Stimulated activated CD8-positive, alpha-beta memory T cell treated with anti-CD3 and anti-CD28 coated beads, Interleukin-2, amount 100 ng/mL, for 48 hours (primary cell): ENCODE data around the gene PRDM11.

Experiments used
- DNase-seq, 2 donors: peaks; one replicate each; pipeline ENCODE4 v3.0.0-alpha.2; 2020; ENCODE audit warnings: low read depth in 2 of 2

PRDM11 gene

GRCh38 chr11:45209000-45209879, 62.8 kb downstream of the PRDM11 start:
- DNase-seq = no peak

GRCh38 chr11:45209891-45210699, 63.7 kb downstream of the PRDM11 start:
- DNase-seq = no peak

GRCh38 chr11:45210846-45211245, 64.4 kb downstream of the PRDM11 start:
- no peak for DNase-seq

- no peak for DNase-seq
Observed at GRCh38 chr11:45211732-45212131, 65.3 kb downstream of the PRDM11 start.

- no peak for DNase-seq
Observed at GRCh38 chr11:45212566-45213315, 66.3 kb downstream of the PRDM11 start.

GRCh38 chr11:45213316-45213665, 66.9 kb downstream of the PRDM11 start:
- no peak for DNase-seq

- DNase-seq = no peak
Observed at GRCh38 chr11:45213717-45214116, 67.3 kb downstream of the PRDM11 start.

GRCh38 chr11:45215098-45215865, 68.8 kb downstream of the PRDM11 start:
- no peak for DNase-seq

- DNase-seq = no peak
Observed at GRCh38 chr11:45216031-45216430, 69.6 kb downstream of the PRDM11 start.

- no peak for DNase-seq
Observed at GRCh38 chr11:45216901-45217300, 70.5 kb downstream of the PRDM11 start.

- DNase-seq = no peak
Observed at GRCh38 chr11:45217991-45218390, 71.6 kb downstream of the PRDM11 start.

- no peak for DNase-seq
Observed at GRCh38 chr11:45218705-45219104, 72.3 kb downstream of the PRDM11 start.

GRCh38 chr11:45219411-45219810, 73.0 kb downstream of the PRDM11 start:
- no peak for DNase-seq

- DNase-seq = no peak
Observed at GRCh38 chr11:45223496-45223895, 77.1 kb downstream of the PRDM11 start.

- no peak for DNase-seq
Observed at GRCh38 chr11:45224766-45225165, 78.3 kb downstream of the PRDM11 start.

- DNase-seq = no peak
Observed at GRCh38 chr11:45225277-45225676, 78.8 kb downstream of the PRDM11 start.

- no peak for DNase-seq
Observed at GRCh38 chr11:45225961-45226871, 79.8 kb downstream of the PRDM11 start.

GRCh38 chr11:45226901-45227300, 80.5 kb downstream of the PRDM11 start:
- DNase-seq = no peak

- DNase-seq = no peak
Observed at GRCh38 chr11:45227836-45228235, 81.4 kb downstream of the PRDM11 start.

- DNase-seq = no peak
Observed at GRCh38 chr11:45229401-45230020, 83.1 kb downstream of the PRDM11 start.
